ENCODE measurements around the gene SCARB1.

GRCh38 chr12:124742111-124742510 lies 121.6 kb downstream of the SCARB1 start:
- TF ChIP-seq CTCF (IDR thresholded peaks at IDR 0.05; ENCODE audit: low read depth, low read length, poor library complexity, severe bottlenecking) (no peak), EZH2phosphoT487 (IDR thresholded peaks at IDR 0.05; ENCODE audit: borderline replicate concordance, low read length) (no peak)
